NCI-H748 treated with DMSO at 0.1 percent for 48 hours (cell line): ENCODE measurements around the gene CTAG1B.
"Not testable (repeated sequence)": the region's sequence is repeated elsewhere in the genome, so short reads cannot be mapped to it uniquely, and the experiment has no call there.

Source experiments
- DNase-seq: peaks from one replicate; lab custom pipeline; 2025; lab: John Stamatoyannopoulos, UW

CTAG1B gene

GRCh38 chrX:154582994-154583393 lies 36.1 kb downstream of the CTAG1B start:
- not testable (repeated sequence) for DNase-seq

- not testable (repeated sequence) for DNase-seq
Observed at GRCh38 chrX:154575076-154575475, 44.0 kb downstream of the CTAG1B start.

GRCh38 chrX:154573061-154573460 lies 46.0 kb downstream of the CTAG1B start:
- not testable (repeated sequence) for DNase-seq

GRCh38 chrX:154570361-154570760 lies 48.7 kb downstream of the CTAG1B start:
- DNase-seq, result not testable (repeated sequence)
